ENCODE data around the gene LGR5. TPM values are rescaled to one million over a fixed set of nuclear protein-coding genes. Genes with fewer than 3 reads are reported as not detected.

Gene LGR5
- total and polyA plus RNA-seq, 2 of the 4 experiments (the other 2 are of a cell fraction): not detected

- in situ Hi-C loops (cut with MboI; ENCODE audit: low sequenced_read_pairs): no loop called here
- Histone ChIP-seq H2BK15ac (ENCODE audit: low read depth, low read length) (no peak overlapping the region), H3K79me1 (ENCODE audit: low read depth in 1 of 2, low read length in 2 of 2) (no peaks in the 10 kb centered on the region), H2BK5ac (ENCODE audit: low read depth, low read length, poor library complexity, severe bottlenecking) (no peak overlapping the region), H3K9ac (ENCODE audit: low read depth, low read length) (no peak overlapping the region), H4K8ac (ENCODE audit: low read depth in 2 of 2, low read length in 2 of 2) (no peak overlapping the region), H3K56ac (ENCODE audit: extremely low read depth, insufficient read depth, low read length) (no peak overlapping the region), H3K36me3 (ENCODE audit: control insufficient read depth, insufficient read depth, low read length) (no peaks in the 10 kb centered on the region), H3K23ac (ENCODE audit: low read depth, low read length) (no peak overlapping the region), H2BK20ac (ENCODE audit: low read depth, low read length) (no peak overlapping the region), H3K4ac (ENCODE audit: low read depth, low read length) (no peak overlapping the region), H4K20me1 (ENCODE audit: insufficient read depth, low read length) (no peaks in the 10 kb centered on the region), H3K27me3 (ENCODE audit: control insufficient read depth, insufficient read depth, low read length) (peaks cover 5% of the 10 kb centered on the region), H2AK5ac (ENCODE audit: low read depth, low read length) (no peak overlapping the region), H3K27ac (ENCODE audit: insufficient read depth, low read length) (no peak overlapping the region), H3K9me3 (ENCODE audit: control insufficient read depth, insufficient read depth, low read length) (no peaks in the 10 kb centered on the region), H3K14ac (replicated peaks; ENCODE audit: low read depth, low read length) (no peak overlapping the region; the same call in 1 of the 2 replicates), H2AK9ac (replicated peaks; ENCODE audit: low read depth, low read length, poor library complexity) (no peak overlapping the region), H3K9me1 (ENCODE audit: insufficient read depth, low read length) (no peaks in the 10 kb centered on the region), H3K4me3 (ENCODE audit: insufficient read depth, low read depth, low read length) (no peak overlapping the region), H3K18ac (ENCODE audit: low read depth, low read length) (no peak overlapping the region), H3K4me1 (ENCODE audit: control insufficient read depth, insufficient read depth, low read length) (no peaks in the 10 kb centered on the region), H3K4me2 (ENCODE audit: low read depth, low read length) (no peak overlapping the region), H4K91ac (ENCODE audit: insufficient read depth, low read depth, low read length) (no peak overlapping the region), H2AFZ (replicated peaks; ENCODE audit: low read length, poor library complexity) (no peak overlapping the region), H4K5ac (ENCODE audit: low read depth, low read length) (no peak overlapping the region), H2BK120ac (ENCODE audit: low read depth, low read length) (no peak overlapping the region)
- TF ChIP-seq RAD21 (IDR thresholded peaks at IDR 0.05; ENCODE audit: low read length) (no peak), MXI1 (IDR thresholded peaks at IDR 0.05; ENCODE audit: borderline replicate concordance, low read depth, low read length) (no peak), BHLHE40 (IDR thresholded peaks at IDR 0.05; ENCODE audit: low read depth, low read length) (no peak), NFE2L2 (IDR thresholded peaks at IDR 0.05; ENCODE audit: low read depth, low read length) (peak; percentile 42; the same call in 1 of the 2 replicates)
- CTCF ChIA-PET: no interaction called here
- intact Hi-C loops (cut with micrococcal nuclease): loop anchor here (5.0 kb wide), 1 partner anchor 114 kb away; no protein-coding TSS in a partner anchor
- dilution Hi-C loops (cut with HindIII; ENCODE audit: low sequenced_read_pairs, unreplicated experiment): no loop called here
- BruUV-seq (replicated peaks): no TSS peak
- no CpG with 5 or more reads among the region's 2 CpGs for WGBS, 2 experiments (ENCODE audit: extremely low coverage in 2 of 2, insufficient read length in 1 of 2)
- no peak for DNase-seq
- ATAC-seq (ENCODE audit: low read depth): no peak
- POLR2A ChIA-PET (ENCODE audit: unreplicated experiment): no interaction called here
These were observed 106.8 kb downstream of the LGR5 start for GRCh38 chr12:71546322-71546861.

Measured in IMR-90 (cell line).